ENCODE measurements around the gene JAZF1. TPM values are rescaled to one million over a fixed set of nuclear protein-coding genes. Genes with fewer than 3 reads are reported as not detected.

The JAZF1 gene
- total and polyA plus RNA-seq, 10 of the 15 experiments (the other 5 are each of a cell fraction or from before 2014, with no cell fraction given) = 0.04 to 0.82 (median 0.15) TPM; not detected in 3

- in situ Hi-C loops (cut with MboI) (no loop called here), intact Hi-C loops (cut with micrococcal nuclease; ENCODE audit: unreplicated experiment) (no loop called here)
- ATAC-seq (no peak), DNase-seq (ENCODE audit: low read depth, low spot score) (no peak), FAIRE-seq (no peak)
- peaks cover 5% of the 10 kb centered on the region; the same call in 1 of the 2 replicates for H3K4me1 ChIP-seq (ENCODE audit: control insufficient read depth, insufficient read depth, low read length)
- peaks cover 2 to 3% of the 10 kb centered on the region in 2 experiments; a peak in 3 of 4 replicates for H3K27me3 ChIP-seq (replicated peaks in 1 of 2; ENCODE audit: control insufficient read depth in 2 of 2, insufficient read depth in 2 of 2, low read length in 1 of 2)
- ChIA-PET SMC1A (ENCODE audit: uncharacterized antibody, unreplicated experiment) (no interaction called here), POLR2A (no interaction called here), CTCF (interaction anchor here (0.6 kb wide), 1 partner anchor 10 kb away, joined by 3 read pairs; no protein-coding TSS in a partner anchor), RAD21 (ENCODE audit: unreplicated experiment) (no interaction called here)
- H3K9me3 ChIP-seq (replicated peaks; ENCODE audit: control insufficient read depth, insufficient read depth, low read length) = no peaks in the 10 kb centered on the region
- H3K36me3 ChIP-seq (ENCODE audit: control insufficient read depth in 2 of 2, insufficient read depth in 2 of 2, low read length in 1 of 2) = no peaks in the 10 kb centered on the region
- BruUV-seq (replicated peaks) = no TSS peak
- H3K9ac ChIP-seq (ENCODE audit: control insufficient read depth, insufficient read depth, low read length) = no peak overlapping the region
- no peaks in the 10 kb centered on the region for H3K79me2 ChIP-seq (ENCODE audit: control insufficient read depth, insufficient read depth, low read length)
- no peak overlapping the region for H3K27ac ChIP-seq (ENCODE audit: control insufficient read depth, insufficient read depth)
- 47% methylated on average over 1 of the region's 1 CpG for WGBS (ENCODE audit: insufficient coverage, insufficient replicate concordance, low lambda C conversion rate, missing lambda C conversion rate)
- no peaks in the 10 kb centered on the region for H4K20me1 ChIP-seq (ENCODE audit: control insufficient read depth, insufficient read depth)
- TF ChIP-seq BRCA1 (IDR thresholded peaks at IDR 0.05; ENCODE audit: low read depth, low read length) (no peak), ZBTB40 (IDR thresholded peaks at IDR 0.05; ENCODE audit: borderline replicate concordance) (peak; percentile 49; the same call in 1 of the 2 replicates)
- no peak overlapping the region for H2AFZ ChIP-seq (ENCODE audit: control insufficient read depth, low read depth, low read length)
- H3K4me3 ChIP-seq = no peak overlapping the region
- no peak overlapping the region for H3K4me2 ChIP-seq (ENCODE audit: control insufficient read depth, insufficient read depth)
These were observed 2.8 kb downstream of the JAZF1 start for GRCh38 chr7:28177836-28178235.

GRCh38 chr7:28176645-28177044 lies 4.0 kb downstream of the JAZF1 start:
- Histone ChIP-seq H3K4me3 (no peak overlapping the region), H2AFZ (ENCODE audit: control insufficient read depth, low read depth, low read length) (no peak overlapping the region), H4K20me1 (ENCODE audit: control insufficient read depth, insufficient read depth) (no peaks in the 10 kb centered on the region), H3K9ac (ENCODE audit: control insufficient read depth, insufficient read depth, low read length) (no peak overlapping the region), H3K9me3 (replicated peaks; ENCODE audit: control insufficient read depth, insufficient read depth, low read length) (no peaks in the 10 kb centered on the region), H3K27ac (ENCODE audit: control insufficient read depth, insufficient read depth) (no peak overlapping the region), H3K79me2 (ENCODE audit: control insufficient read depth, insufficient read depth, low read length) (no peaks in the 10 kb centered on the region), H3K27me3 (replicated peaks in 1 of 2; ENCODE audit: control insufficient read depth in 2 of 2, insufficient read depth in 2 of 2, low read length in 1 of 2) (peaks cover 0 to 2% of the 10 kb centered on the region in 2 experiments; a peak in 3 of 4 replicates), H3K4me1 (ENCODE audit: control insufficient read depth, insufficient read depth, low read length) (peaks cover 5% of the 10 kb centered on the region; the same call in 1 of the 2 replicates), H3K4me2 (ENCODE audit: control insufficient read depth, insufficient read depth) (no peak overlapping the region), H3K36me3 (ENCODE audit: control insufficient read depth in 2 of 2, insufficient read depth in 2 of 2, low read length in 1 of 2) (no peaks in the 10 kb centered on the region)
- ChIA-PET CTCF (no interaction called here), POLR2A (no interaction called here), SMC1A (ENCODE audit: uncharacterized antibody, unreplicated experiment) (no interaction called here), RAD21 (ENCODE audit: unreplicated experiment) (no interaction called here)
- intact Hi-C loops (cut with micrococcal nuclease; ENCODE audit: unreplicated experiment) = no loop called here
- WGBS (ENCODE audit: insufficient coverage, insufficient replicate concordance, low lambda C conversion rate, missing lambda C conversion rate) = 62% methylated on average over 2 of the region's 2 CpGs
- no peak for DNase-seq (ENCODE audit: low read depth, low spot score)
- no peak for ATAC-seq
- in situ Hi-C loops (cut with MboI) = no loop called here
- BruUV-seq (replicated peaks) = no TSS peak
- FAIRE-seq = no peak
- TF ChIP-seq ZNF622 (IDR thresholded peaks at IDR 0.05) (no peak), BCL3 (IDR thresholded peaks at IDR 0.05; ENCODE audit: borderline replicate concordance, insufficient read depth, low read depth, low read length, poor library complexity, severe bottlenecking) (no peak), ZNF207 (IDR thresholded peaks at IDR 0.05; ENCODE audit: borderline replicate concordance) (no peak), ZBED1 (IDR thresholded peaks at IDR 0.05; ENCODE audit: borderline replicate concordance) (no peak), PBX3 (IDR thresholded peaks at IDR 0.05; ENCODE audit: insufficient replicate concordance, low read depth, low read length) (no peak), NBN (IDR thresholded peaks at IDR 0.05) (no peak), CHD2 (IDR thresholded peaks at IDR 0.05; ENCODE audit: borderline replicate concordance, low read depth, low read length) (no peak)
